Measurements from ENCODE around the gene CES2.

DNA sequence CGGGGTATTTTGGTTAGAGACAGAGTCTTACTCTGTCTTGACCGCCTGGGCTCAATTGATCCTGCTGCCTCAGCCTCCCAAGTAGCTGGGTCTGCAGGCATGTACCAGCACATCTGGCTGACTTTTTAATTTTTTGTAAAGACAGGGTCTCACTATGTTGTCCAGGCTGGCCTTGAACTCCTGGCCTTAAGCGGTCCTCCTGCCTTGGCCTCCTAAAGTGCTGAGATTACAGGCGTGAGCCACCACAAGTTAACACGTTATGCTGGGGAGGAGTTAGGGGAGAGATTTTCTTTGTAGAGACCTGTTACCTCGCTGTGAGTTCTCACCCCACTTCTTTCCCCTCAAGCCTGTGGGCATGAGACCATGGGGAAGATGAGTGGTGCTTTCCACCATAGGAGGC is 51.2 kb downstream of the CES2 start:
- TF ChIP-seq, protein P1, sequence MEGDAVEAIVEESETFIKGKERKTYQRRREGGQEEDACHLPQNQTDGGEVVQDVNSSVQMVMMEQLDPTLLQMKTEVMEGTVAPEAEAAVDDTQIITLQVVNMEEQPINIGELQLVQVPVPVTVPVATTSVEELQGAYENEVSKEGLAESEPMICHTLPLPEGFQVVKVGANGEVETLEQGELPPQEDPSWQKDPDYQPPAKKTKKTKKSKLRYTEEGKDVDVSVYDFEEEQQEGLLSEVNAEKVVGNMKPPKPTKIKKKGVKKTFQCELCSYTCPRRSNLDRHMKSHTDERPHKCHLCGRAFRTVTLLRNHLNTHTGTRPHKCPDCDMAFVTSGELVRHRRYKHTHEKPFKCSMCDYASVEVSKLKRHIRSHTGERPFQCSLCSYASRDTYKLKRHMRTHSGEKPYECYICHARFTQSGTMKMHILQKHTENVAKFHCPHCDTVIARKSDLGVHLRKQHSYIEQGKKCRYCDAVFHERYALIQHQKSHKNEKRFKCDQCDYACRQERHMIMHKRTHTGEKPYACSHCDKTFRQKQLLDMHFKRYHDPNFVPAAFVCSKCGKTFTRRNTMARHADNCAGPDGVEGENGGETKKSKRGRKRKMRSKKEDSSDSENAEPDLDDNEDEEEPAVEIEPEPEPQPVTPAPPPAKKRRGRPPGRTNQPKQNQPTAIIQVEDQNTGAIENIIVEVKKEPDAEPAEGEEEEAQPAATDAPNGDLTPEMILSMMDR (IDR thresholded peaks at IDR 0.05), result no peak
- no peak for TF ChIP-seq POLR2A (IDR thresholded peaks at IDR 0.05)
- TF ChIP-seq POLR2AphosphoS5 (IDR thresholded peaks at IDR 0.05; ENCODE audit: insufficient read depth in 1 of 2, low read depth in 1 of 2), result no peak
